Stimulated activated CD8-positive, alpha-beta memory T cell treated with anti-CD3 and anti-CD28 coated beads, Interleukin-7, amount 100 ng/mL, for 48 hours (primary cell): ENCODE data around the gene CCDC7.
"Not testable (repeated sequence)": the region's sequence is repeated elsewhere in the genome, so short reads cannot be mapped to it uniquely, and the experiment has no call there.

Source experiments
- DNase-seq, 2 donors: peaks; one replicate each; pipeline ENCODE4 v3.0.0-alpha.2; 2020; ENCODE audit warnings: low read depth in 1 of 2; ENCODE audit errors: extremely low read depth in 1 of 2

The CCDC7 gene

DNA sequence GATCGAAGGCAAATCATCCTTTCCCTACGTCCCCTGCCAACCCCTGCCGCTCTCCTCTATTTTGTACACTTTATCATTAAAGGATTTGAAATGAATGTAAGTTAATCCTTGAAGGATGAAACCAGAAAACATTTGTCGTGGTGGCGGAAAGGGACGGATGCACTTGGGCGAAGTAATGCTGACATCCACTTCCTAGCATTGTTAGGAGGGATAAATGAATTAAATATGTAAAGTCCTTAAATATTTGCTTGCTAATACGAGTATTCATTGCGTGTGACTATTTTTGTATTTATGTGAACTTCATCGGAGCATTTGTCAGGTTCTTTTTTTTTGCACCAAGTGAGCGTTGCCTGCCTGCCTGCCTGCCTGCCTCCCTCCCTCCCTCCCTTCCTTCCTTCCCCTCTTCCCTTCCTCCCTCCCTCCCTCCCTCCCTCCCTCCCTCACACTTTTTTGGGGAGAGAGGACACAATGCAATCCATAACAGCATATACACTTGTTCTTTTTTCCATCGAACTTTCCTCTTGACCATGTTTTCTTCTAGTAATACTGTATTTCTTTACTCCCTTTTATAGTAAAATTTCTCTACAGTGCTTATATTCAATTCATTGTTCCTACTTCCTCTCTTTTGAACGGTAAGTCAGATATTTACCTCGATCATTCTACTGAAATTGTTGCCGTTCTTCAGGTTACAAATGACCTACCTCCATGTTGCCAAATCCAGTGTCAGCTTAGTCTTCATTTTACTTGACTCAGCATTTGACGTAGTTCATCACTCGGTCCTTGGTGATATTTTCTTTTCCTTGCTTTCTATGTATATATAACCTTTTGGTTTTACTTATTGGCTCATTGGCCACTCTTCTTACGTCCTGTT is 831 bp downstream of the CCDC7 start:
- no peak for DNase-seq

DNA sequence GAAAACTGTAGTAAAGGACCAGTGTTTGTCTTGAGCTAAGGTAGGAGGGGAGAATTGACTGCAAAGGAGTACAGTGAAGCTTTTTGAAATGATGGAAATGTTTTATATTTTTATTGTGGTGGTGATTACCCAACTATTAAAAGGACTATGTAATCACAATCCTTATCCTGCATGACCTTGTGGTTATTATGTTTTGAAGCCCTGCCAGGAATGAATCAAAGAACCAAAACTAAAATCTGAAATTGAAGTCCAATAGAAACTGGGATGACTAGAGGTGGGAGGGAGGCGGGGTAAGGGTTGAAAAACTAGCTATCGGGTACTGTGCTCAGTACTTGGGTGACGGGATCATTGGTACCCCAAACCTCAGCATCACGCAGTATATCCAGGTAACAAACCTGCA is 8.2 kb downstream of the CCDC7 start:
- DNase-seq = no peak

DNA sequence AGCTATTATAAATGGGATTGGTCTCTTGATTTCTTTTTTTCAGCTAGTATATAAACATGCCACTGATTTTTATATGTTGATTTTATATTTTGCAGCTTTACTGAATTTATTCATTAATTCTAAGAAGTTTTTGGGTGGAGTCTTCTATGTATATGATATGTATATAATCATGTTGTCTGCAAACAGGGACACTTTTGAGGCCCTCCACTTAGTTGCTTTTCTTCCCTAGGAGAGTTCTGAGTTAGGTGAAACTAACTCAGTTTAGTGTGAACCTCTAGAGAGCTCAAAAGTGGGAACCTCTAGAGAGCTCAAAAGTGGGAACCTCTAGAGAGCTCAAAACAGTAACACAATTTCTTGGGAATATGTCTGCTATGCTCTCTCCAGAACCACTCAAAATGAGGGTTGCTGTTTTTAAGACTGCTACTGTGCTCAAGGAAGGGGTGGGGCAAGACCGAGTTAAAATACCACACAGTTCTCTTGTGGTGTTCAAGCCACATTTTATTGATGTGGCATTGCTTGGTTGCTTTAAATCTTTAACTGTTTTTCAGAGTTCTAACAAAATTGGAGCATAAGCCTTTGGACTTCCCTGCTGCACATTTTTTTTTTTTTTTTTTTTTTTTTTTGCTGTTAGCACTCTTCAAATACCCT is 13.2 kb downstream of the CCDC7 start:
- no peak for DNase-seq

DNA sequence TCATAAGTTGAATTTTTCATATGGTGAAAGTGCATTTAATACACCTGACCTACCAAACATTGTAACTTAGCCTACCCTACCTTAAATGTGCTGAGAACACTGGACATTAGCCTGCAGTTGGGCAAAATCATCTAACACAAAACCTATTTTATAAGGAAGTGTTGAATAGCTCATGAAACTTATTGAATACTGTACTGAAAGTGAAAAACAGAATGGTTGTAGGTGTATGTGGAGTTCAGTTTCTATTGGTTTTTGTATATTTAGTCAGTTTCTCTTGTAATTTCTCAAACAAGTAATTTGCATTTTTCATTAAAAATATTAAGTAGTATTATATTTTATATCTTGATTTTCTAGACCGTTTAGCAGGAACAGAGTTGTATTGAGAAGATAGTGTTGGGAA is 15.3 kb downstream of the CCDC7 start:
- DNase-seq = no peak

DNA sequence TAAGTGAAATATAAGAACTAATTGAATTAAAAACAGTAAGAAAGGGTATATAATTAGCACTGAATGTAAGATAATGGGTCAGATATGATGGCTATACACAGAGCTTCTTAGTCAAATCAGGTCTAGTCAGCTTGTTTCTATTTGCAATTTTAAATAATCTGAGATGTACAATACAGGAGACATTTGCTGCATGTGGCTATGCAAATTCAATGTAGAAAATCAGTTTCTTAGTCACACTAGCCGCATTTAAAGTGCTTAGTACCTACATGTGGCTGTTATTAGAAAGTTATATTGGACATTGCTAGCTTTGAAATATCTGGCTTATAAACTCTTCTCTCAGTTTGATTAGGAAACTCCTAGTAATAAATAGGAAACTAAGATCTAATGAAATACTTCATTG is 25.3 kb downstream of the CCDC7 start:
- no peak for DNase-seq

DNA sequence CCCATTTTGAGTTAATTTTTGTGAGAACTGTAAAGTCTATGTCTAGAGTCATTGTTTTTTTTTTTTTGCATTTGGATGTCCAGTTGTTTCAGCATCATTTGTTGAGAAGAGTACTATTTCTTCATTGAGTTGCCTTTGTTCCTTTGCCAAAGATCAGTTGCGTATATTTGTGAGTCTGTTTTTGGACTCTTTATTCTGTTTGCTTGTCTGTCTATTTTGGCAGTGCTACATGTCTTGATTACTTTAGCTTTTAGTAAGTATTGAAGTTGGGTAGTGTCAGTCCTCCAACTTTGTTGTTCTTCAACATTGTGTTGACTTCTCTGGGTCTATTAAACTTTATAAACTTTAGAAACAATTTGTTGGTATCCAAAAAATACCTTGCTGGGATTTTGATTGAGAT is 31.6 kb downstream of the CCDC7 start:
- DNase-seq = no peak

DNA sequence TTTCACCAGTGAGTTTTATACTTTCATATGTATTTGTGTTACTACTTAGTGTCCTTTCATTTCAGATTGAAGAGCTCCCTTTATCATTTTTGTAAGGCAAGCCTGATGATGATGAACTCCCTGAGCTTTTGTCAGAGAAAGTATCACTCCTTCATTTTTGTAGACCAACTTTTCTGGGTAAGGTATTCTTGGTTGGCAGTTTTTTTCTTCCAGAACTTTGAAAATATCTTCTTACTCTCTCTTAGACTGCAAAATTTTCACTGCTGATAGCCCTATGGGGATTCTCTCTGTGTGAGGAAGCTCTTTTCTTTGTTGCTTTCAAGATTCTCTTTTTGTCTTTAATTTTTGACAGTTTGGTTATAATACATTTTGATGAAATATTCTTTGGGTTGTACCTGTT is 35.7 kb downstream of the CCDC7 start:
- DNase-seq = no peak

DNA sequence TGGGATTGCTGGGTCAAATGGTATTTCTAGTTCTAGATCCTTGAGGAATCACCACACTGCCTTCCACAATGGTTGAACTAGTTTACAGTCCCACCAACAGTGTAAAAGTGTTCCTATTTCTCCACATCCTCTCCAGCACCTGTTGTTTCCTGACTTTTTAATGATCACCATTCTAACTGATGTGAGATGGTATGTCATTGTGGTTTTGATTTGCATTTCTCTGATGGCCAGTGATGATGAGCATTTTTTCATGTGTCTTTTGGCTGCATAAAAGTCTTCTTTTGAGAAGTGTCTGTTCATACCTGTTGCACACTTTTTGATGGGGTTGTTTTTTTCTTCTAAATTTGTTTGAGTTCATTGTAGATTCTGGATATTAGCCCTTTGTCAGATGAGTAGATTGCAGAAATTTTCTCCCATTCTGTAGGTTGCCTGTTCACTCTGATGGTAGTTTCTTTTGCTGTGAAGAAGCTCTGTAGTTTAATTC is 37.1 kb downstream of the CCDC7 start:
- DNase-seq = not testable (repeated sequence)

DNA sequence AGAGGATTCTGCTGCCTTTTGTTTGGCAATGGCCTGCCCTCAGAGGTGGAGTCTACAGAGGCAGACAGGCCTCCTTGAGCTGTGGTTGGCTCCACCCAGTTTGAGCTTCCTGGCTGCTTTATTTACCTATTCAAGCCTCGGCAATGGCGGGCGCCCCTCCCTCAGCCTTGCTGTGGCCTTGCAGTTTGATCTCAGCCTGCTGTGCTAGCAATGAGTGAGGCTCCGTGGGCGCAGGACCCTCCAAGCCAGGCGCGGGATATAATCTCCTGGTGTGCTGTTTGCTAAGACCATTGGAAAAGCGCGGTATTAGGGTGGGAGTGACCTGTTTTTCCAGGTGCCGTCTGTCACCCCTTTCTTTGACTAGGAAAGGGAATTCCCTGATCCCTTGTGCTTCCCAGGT is 42.1 kb downstream of the CCDC7 start:
- DNase-seq = not testable (repeated sequence)

DNA sequence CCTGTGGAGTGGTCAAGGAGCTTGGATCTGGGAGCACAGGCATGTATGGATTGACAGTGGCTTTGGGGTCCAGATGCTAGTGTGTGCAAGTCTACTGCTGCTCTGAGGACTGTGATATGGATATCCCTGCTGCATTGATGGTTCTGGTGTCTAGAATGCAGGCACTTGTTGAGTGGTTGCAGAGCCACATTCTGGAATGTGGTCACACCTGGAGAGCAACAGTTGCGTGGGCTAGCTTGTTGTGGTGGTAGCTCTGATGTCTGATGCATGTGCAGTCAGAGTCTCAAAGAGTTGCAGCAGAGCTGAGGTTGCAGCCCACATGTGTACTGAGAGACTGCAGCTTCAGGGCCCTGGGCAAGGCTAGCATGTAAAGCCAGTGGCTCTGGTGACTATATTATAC is 43.2 kb downstream of the CCDC7 start:
- DNase-seq = no peak

DNA sequence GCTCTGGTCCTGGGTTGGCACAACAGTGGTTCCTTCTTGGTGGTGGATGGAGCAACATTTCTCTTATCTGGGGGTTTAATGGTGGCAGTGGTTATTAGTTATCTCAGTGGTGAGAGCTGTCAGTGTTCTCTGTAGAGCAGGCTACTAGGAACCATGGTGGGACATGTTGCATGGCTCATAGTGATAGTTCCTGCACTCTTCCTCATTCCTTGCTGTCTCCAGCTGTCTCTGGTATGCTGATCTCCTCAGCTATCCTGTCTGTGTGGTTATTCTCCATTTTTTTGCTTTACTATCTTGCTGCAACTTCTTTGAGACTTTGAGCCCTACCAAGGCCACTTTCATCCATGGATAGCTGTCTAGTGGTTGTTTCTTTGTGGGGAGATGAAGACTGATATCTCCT is 44.0 kb downstream of the CCDC7 start:
- no peak for DNase-seq

DNA sequence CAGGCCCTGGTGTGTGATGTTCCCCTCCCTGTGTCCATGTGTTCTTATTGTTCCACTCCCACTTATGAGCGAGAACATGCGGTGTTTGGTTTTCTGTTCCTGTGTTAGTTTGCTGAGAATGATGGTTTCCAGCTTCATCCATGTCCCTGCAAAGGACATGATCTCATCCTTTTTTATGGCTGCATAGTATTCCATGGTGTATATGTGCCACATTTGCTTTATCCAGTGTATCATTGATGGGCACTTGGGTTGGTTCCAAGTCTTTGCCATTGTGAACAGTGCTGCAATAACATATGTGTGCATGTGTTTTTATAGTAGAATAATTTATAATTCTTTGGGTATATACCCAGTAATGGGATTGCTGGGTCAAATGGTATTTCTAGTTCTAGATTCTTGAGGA is 48.6 kb downstream of the CCDC7 start:
- not testable (repeated sequence) for DNase-seq

DNA sequence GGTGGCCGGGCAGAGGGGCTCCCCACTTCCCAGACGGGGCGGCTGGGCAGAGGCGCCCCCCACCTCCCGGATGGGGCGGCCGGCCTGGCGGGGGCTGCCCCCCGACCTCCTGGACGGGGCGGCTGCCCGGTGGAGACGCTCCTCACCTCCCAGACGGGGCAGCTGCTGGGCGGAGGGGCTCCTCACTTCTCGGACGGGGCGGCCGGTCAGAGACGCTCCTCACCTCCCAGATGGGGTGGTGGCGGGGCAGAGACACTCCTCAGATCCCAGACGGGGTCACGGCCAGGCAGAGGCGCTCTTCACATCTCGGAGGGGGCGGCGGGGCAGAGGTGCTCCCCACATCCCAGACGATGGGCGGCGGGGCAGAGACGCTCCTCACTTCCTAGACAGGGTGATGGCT is 54.2 kb downstream of the CCDC7 start:
- not testable (repeated sequence) for DNase-seq

DNA sequence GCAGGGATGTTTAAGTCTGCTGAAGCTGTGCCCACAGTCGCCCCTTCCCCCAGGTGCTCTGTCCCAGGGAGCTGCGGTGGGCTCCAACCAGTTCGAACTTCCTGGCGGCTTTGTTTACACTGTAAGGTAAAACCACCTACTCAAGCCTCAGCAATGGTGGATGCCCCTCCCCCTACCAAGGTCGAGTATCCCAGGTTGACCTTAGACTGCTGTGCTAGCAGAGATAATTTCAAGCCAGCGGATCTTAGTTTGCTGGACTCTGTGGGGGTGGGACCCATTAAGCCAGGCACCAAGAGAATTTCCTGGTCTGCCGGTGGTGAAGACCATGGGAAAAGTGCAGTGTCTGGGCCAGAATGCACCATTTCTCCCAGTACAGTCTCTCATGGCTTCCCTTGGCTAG is 56.0 kb downstream of the CCDC7 start:
- DNase-seq = no peak

DNA sequence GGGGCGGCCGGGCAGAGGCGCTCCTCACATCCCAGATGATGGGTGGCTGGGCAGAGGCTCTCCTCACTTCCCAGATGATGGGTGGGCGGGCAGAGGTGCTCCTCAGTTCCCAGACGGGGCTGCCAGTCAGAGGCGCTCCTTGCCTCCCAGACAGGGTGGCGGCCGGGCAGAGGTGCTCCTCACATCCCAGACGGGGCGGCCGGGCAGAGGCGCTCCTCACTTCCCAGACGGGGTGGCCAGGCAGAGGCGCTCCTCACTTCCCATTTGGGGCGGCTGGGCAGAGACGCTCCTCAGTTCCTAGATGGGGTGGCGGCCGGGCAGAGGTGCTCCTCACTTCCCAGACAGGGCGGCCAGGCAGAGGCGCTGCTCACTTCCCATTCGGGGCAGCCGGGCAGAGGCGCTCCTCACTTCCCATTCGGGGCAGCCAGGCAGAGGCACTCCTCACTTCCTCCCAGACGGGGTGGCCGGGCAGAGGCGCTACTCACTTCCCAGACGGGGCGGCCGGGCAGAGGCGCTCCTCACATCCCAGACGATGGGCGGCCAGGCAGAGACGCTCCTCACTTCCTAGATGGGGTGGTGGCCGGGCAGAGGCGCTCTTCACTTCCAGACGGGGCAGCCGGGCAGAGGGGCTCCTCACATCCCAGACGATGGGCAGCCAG is 60.0 kb downstream of the CCDC7 start:
- DNase-seq = not testable (repeated sequence)

DNA sequence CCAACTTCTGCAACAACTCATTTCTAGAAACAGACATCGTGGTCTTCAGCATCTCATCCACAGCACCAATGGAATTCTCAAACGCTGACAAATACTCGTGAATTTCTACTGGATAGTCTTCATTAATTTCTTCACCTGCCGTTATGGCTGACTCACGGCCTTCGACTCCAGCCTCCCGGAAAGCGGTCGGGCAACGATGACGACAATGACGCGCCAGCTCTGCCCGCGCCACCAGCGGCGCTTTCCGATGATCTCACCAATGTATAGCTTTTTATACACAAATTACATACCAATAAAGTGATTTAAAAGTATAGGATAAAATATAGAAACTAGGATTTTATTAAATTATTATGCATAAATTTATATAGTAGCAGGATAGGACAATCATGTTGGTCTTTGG is 65.7 kb downstream of the CCDC7 start:
- DNase-seq = no peak

DNA sequence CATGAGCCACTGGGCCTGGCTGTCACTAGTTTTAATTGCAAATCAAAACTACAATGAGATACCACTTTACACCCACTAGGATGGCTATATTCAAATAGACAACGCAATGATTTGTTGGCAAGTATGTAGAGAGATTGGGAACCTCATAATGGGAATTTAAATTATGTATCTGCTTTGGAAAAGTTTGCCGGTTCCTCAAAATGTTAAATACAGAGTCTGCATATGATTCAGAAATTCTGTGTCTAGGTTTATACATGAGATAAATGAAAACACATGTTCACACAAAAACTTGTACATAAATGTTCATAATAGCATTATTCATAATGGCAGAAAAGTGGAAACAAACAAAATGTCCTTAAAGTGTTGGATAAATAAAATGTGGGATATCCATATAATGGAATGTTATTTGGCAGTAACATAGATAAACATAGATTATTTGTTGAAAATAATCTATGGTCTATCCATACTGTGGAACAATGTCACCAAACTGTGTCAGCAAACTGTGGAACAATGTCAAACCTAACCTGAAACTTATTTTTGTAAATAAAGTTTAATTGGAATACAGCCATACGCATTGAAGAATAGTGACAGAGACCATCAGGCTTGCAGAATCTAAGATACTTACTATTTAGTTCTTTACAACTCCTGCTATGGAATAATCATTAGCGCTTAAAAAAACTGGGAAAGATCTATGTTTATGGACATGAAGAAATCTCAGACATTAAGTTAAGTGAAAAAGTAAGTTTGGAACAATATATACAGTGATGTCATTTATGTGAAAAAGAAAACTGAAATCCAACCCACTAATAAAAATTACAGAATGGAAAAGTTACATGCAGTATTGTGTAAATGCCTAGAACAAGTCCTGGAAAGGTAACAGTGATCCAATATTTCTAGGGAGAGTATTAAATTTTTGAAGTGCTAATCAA is 70.9 kb downstream of the CCDC7 start:
- no peak for DNase-seq

DNA sequence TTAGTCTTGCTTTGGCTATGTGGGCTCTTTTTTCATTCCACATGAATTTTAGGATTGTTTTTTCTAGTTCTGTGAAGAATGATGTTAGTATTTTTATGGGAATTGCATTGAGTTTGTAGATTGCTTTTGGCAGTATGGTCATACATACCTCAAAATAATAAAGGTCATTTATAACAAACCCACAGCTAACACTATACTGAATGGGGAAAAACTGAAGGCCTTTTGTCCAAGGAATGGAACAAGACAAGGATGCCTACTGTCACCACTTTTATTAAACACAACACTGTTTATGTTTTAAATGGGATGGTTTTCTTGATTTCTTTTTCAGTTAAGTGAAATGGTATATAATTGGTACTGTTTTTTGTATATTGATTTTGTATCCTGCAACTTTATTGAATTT is 84.3 kb downstream of the CCDC7 start:
- no peak for DNase-seq

DNA sequence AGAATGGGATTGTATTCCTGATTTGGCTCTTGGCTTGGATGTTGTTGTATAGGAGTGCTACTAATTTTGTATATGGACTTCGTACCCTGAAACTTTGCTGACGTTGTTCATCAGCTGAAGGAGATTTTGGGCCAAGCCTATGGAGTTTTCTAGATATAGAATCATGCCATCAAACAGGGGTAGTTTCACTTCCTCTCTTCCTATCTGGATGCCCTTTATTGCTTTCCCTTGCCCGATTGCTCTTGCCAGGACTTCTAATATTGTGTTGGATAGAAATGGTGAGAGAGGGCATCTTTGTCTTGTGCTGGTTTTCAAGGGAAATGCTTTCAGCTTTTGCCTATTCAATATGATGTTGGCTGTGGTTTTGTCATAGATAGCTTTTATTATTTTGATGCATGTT is 92.3 kb downstream of the CCDC7 start:
- DNase-seq = no peak

DNA sequence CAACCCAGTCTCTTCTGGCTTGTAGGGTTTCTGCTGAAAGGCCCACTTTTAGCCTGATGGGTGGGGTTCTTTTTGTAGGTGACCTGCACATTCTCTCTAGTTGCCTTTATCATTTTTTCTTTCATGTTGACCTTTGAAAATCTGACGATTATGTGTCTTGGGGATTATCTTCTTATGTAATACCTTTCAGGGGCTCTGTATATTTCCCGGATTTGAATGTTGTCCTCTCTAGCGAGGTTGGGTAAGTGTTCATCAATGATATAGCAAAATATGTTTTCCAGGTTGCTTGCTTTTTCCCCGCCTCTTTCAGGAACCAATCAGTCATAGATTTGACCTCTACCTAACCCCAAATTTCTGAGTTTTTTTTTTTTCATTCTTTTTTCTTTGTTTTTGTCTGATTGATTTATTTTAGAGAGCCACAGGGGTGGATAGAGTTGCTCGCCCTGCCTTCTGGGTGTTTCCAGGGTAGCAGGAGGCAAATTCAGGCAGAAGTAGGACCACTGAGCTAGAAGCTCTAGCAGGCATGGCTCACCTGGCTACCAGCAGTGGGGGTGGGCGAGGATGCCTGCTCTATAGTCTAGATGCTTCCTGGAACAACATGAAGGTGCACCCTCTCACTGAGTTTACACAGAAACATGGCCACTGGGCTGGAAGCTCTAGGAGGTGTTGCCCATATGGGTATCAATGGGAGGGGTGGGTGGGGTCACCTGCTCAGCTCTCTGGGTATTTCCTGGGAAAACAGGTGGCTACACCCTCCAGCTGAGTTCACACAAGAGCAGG is 94.9 kb downstream of the CCDC7 start:
- DNase-seq = no peak
